Activated T-cell treated with anti-CD3 and anti-CD28 coated beads for 4 hours (primary cell): Measurements from ENCODE around the gene ANP32E.

ENCODE experiments used
- DNase-seq: peaks from one replicate; pipeline ENCODE4 v3.0.0-alpha.2; 2020

The ANP32E gene

GRCh38 chr1:150235852-150236613 lies at the start of gene ANP32E:
TSS of gene ANP32E (minus strand) at chr1:150236112. CDS start at chr1:150235786, 326 bp downstream.
- DNase-seq = peak; percentile 88

DNA sequence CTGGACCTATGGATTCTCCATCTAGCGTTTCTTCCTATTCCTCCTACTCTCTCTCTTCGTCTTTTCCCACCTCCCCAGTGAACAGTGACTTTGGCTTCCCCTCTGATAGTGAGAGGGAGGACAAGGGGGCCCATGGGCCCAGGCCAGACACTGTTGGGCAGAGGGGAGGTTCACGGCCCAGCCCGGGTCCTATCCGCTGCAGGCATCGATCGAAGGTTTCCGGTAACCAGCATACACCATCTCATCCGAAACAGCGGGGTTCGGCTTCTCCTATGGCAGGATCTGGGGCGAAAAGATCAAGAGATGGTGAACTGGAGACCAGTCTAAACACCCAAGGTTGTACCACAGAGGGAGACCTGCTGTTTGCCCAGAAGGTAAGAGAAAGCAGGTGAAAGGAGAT lies 47.3 kb upstream of the ANP32E start:
- no peak for DNase-seq

DNA sequence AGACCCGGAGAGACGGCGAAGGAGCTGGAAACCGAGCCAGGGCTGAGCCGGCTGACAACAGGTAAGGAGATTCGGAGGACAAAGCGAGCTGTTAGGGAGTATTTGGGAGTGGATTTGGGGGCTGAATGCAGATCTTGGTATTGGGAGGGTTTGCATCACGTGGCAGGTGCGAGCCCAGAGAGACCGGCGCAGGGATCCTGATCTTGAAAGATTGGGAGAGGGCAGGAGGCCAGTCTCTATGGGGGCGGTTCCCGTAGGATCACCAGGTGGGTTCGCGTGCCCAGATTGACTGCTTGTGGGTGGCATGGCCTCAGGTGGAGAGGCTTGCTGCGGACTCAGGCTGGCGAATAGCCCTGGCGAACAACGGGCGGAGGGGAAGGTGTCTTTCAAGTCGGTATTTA lies 46.6 kb upstream of the ANP32E start:
- DNase-seq = no peak

GRCh38 chr1:150281758-150282557 lies 46.0 kb upstream of the ANP32E start, which contains the start of gene CIART:
TSS of gene CIART (plus strand) at chr1:150282554. CDS start at chr1:150283268, 714 bp downstream.
- peak; percentile 77 for DNase-seq

GRCh38 chr1:150281221-150281757 lies 45.4 kb upstream of the ANP32E start:
- DNase-seq = peak; percentile 48

DNA sequence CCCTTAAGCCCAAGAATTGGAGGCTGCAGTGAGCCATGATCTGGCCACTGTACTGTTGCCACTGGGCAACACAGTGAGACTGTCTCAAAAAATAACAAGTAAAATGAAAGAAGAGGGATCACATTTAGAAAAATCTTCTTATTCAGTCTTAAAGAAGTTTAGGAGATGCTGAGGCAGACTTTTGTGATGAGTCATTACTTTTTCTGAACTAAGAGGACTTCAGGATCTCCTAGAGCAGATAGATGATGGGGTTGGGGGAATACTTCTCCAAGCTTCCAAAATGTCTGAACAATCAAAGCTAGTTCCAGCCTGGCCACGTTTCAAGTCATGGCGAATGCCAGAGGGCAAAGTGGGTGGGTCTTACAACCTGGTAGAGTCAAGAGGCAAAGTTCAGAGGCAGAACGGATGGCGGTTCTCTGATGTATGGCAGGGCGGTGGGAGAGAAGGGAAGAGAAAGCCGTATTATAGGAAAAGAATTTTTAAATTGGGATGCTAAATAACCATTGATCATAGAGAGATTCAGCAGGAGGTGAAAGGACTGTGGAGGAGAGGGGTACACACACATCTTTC lies 44.3 kb upstream of the ANP32E start:
- no peak for DNase-seq

DNA sequence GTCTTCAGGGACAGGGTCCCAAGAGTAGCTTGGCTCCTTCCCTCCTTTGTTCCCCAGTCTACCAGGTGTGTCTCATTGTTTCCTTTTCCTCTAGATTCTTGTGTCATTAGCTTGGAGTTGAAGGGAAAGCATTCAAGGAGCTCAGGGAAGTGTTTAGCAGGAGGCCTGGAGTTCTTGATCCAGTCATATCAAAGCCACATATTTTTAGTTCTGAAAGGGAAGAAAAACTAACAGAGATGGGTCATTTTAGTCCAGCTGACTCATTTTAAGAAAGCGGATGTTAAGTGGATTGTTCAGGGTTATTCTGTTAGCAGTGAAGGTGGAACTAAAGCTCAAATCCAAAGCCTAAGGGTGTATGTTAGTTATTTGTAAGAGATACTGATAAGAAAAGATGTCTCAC lies 37.4 kb upstream of the ANP32E start:
- no peak for DNase-seq

DNA sequence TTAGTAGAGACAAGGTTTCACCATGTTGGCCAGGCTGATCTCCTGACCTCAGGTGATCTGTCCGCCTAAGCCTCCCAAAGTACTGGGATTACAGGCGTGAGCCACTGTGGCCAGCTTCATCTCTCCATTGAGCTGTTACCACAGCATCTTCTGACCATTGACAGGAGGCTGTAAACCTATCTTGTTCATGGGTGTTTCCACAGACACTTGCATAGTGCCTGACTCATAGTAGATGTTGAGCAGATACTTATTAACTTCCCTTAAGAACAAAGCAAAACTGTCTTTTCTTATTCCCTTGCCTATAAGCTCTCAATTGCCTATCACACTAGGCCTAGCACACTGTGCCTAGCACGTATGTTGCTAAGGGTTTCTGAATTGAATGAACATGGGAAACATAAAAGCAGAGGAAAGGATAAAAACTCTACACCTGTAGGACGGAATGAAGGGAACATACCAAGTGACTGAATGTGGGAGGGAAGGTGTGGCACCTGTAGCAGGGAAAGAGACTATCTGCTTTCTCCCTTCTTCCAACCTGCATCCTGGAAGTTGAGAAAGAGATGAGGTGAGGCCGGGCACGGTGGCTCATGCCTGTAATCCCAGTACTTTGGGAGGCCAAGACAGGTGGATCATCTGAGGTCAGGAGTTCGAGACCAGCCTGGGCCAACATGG lies 35.5 kb upstream of the ANP32E start:
- no peak for DNase-seq

DNA sequence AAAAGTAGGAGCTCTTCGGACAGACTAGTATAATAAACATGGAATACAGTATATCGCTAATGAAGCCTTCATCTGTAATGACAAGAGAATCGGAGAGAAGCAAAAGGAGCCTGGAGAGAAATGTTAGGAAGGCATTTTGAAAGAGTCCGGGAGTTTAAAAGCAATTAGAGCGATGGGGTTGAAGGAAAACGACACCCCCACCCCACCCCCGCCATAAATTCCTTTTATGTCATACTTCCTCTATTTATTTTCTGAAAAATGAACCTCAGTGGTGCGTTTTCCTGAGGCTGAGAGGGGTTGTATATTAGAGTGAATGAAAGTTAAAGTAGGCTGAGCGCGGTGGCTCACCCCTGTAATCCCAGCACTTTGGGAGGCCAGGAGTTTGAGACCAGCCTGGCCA lies 33.5 kb upstream of the ANP32E start:
- no peak for DNase-seq

- DNase-seq = peak; percentile 87
Measured at GRCh38 chr1:150268705-150269403, 32.9 kb upstream of the ANP32E start, which contains the start of gene APH1A. TSS of gene APH1A (minus strand) at chr1:150269016. CDS start at chr1:150268810, 206 bp downstream.

DNA sequence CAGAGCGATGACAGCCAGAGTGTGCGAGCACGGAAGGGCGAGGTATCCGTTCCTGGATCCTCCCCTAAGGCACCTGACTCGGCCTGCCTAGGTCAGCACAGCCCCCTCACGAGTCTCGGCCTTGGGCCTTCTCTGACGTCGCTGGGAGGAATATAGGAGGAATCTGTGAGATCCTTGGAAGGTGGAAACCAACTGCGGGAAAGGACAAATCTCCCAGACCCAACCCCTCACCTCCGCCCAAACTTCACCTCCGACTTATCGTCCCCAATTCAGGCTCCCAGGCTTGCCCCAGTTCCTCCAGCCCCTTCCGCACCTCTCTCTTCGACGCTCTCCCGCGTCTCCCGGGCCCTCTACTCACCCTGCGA lies 32.4 kb upstream of the ANP32E start:
- no peak for DNase-seq

GRCh38 chr1:150267896-150268295 lies 32.0 kb upstream of the ANP32E start:
- DNase-seq = no peak

DNA sequence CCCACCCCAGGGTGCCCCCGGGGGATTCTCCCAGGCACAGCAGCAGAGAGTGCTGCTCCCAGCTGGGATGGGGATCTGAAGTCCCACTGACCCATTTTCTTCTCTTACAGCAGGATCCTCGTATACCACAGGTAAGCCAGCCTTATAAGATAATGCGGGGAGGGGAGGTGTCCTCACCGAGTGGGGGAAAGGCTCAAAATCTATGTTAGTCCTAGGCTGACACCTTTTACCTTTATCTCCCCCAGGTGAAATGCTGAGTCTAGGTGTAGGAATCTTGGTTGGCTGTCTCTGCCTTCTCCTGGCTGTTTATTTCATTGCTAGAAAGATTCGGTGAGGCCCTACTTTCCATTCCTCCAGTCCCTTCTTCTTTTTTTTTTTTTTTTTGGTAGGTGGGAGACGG lies 27.6 kb upstream of the ANP32E start:
- DNase-seq = no peak

DNA sequence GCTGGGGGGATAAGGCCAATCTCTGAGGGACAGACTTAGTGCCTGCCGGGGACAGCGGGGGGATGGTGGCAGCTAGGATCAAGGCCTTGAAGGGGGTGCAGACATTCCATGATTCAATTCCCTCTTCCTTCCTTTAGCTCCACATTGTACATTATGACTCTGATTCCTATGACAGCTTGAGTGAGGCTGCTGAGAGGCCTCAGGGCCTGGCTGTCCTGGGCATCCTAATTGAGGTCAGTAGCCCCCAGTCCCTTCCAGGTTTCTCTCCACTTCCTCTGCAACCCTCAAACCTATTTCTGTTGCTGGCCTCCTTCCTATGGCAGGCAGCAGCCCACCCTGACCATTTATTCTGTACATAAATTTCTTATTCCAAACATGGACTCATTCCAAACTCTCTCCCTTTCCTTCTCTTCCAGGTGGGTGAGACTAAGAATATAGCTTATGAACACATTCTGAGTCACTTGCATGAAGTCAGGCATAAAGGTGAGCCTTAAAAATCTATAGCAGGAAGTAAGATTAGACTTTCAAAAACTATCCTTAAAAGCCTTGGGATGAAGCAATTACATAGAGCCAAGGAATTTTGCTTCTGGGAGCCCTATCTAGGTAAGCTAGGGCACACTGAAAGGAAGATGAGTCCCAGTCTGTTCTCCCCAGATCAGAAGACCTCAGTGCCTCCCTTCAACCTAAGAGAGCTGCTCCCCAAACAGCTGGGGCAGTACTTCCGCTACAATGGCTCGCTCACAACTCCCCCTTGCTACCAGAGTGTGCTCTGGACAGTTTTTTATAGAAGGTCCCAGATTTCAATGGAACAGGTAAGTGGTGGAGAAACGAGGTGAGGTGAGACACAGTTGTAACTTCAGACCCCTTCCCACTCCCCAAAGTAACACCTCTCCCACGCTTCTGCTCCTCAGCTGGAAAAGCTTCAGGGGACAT lies 26.7 kb upstream of the ANP32E start:
- no peak for DNase-seq

- no peak for DNase-seq
Measured at GRCh38 chr1:150261367-150261766, 25.5 kb upstream of the ANP32E start.

- no peak for DNase-seq
Measured at GRCh38 chr1:150259758-150260669, 24.1 kb upstream of the ANP32E start.

DNA sequence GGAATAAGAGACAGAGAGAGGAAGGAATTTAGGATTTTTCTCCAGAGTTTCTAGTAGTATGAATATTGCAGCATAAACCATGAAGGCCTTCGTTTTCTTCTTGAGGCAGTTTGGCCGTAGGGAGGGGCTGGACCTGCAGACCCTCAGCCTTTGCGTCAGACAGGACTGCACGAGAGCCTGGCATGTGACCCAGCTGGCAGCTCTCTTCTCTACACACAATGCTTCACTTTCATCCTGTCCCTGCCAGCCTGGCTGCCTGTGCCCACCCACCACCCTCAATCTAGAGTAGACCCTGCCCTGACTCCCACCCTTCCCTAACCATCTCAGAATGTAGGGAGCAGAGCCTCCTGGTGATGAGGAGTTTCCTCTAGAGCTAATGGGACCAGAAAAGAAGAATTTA lies 23.3 kb upstream of the ANP32E start:
- no peak for DNase-seq

- DNase-seq = no peak
Measured at GRCh38 chr1:150257624-150258585, 22.0 kb upstream of the ANP32E start, which contains the start of gene CA14. TSS of gene CA14 (plus strand) at chr1:150257774. CDS start at chr1:150258129, 355 bp downstream.
